CD14-positive monocyte (primary cell): ENCODE data around the gene WNT16. TPM values are rescaled to one million over a fixed set of nuclear protein-coding genes. Genes with fewer than 3 reads are reported as not detected.

ENCODE experiments used
- DNase-seq, 3 donors: peaks; one replicate each; pipeline ENCODE4 v3.0.0-alpha.2; 2011 to 2022
- H2AFZ ChIP-seq: 2 replicates; pipeline ENCODE4 v1.6.0; 2012; ENCODE audit warnings: mild to moderate bottlenecking, low read depth, low read length, inconsistent platforms; ENCODE audit not compliant: insufficient read depth, poor library complexity, severe bottlenecking
- H3K27ac ChIP-seq, 2 donors: 1 replicate in 1 of 2; 2 replicates in 1 of 2; pipeline ENCODE4 v1.5.1; 2012 to 2013; ENCODE audit warnings: low read length in 2 of 2, control low read depth in 1 of 2, inconsistent platforms in 1 of 2, low read depth in 1 of 2, mild to moderate bottlenecking in 1 of 2
- H3K27me3 ChIP-seq, 2 donors: one replicate each; pipeline versions ENCODE4 v1.6.0 to v1.6.1; 2011 to 2013; ENCODE audit warnings: low read length in 2 of 2; ENCODE audit not compliant: control insufficient read depth in 2 of 2, insufficient read depth in 2 of 2
- H3K36me3 ChIP-seq, 2 donors: replicated peaks in 1 of 2; 1 replicate in 1 of 2; 2 replicates in 1 of 2; pipeline versions ENCODE4 v1.5.1 to v1.6.1; 2012 to 2013; ENCODE audit warnings: low read length in 2 of 2, control low read depth in 1 of 2, inconsistent platforms in 1 of 2, mild to moderate bottlenecking in 1 of 2; ENCODE audit not compliant: insufficient read depth in 2 of 2, control insufficient read depth in 1 of 2
- H3K4me1 ChIP-seq, 2 donors: 1 replicate in 1 of 2; 2 replicates in 1 of 2; pipeline versions ENCODE4 v1.5.1 to v1.6.1; 2012 to 2013; ENCODE audit warnings: low read length in 2 of 2, control low read depth in 1 of 2, inconsistent platforms in 1 of 2, mild to moderate bottlenecking in 1 of 2, moderate library complexity in 1 of 2; ENCODE audit not compliant: insufficient read depth in 2 of 2, control insufficient read depth in 1 of 2
- H3K4me2 ChIP-seq: replicated peaks from 2 replicates; pipeline ENCODE3; 2012; ENCODE audit warnings: low read length, moderate library complexity, mild to moderate bottlenecking; ENCODE audit not compliant: poor library complexity, severe bottlenecking; ENCODE audit errors: extremely low read depth
- H3K4me3 ChIP-seq, 3 experiments: fragments of 200-600 bp in 1 of 3; sonication (generic) in 1 of 3; replicated peaks in 1 of 3; 1 replicate in 2 of 3; 2 replicates in 1 of 3; pipeline ENCODE4 v1.5.1; 2011 to 2013; ENCODE audit warnings: low read length in 3 of 3, mild to moderate bottlenecking in 3 of 3, control low read depth in 2 of 3, low read depth in 2 of 3, inconsistent platforms in 1 of 3, moderate library complexity in 1 of 3
- H3K79me2 ChIP-seq: 2 replicates; pipeline ENCODE4 v1.6.0; 2012; ENCODE audit warnings: mild to moderate bottlenecking, control low read depth, inconsistent platforms, low read length, moderate library complexity; ENCODE audit not compliant: insufficient read depth
- H3K9ac ChIP-seq: 2 replicates; pipeline ENCODE4 v1.6.0; 2017; ENCODE audit warnings: low read length, mild to moderate bottlenecking; ENCODE audit not compliant: insufficient read depth, poor library complexity, severe bottlenecking
- H3K9me3 ChIP-seq, 2 donors: replicated peaks in 1 of 2; 1 replicate in 1 of 2; 2 replicates in 1 of 2; pipeline versions ENCODE4 v1.5.1 to v1.6.1; 2012 to 2013; ENCODE audit warnings: low read length in 2 of 2, control low read depth in 1 of 2; ENCODE audit not compliant: control insufficient read depth in 1 of 2, insufficient read depth in 1 of 2
- H4K20me1 ChIP-seq: 2 replicates; pipeline ENCODE4 v1.6.0; 2012; ENCODE audit warnings: mild to moderate bottlenecking, low read length, control low read depth, moderate library complexity; ENCODE audit not compliant: insufficient read depth
- H3K27ac Mint-ChIP-seq, 7 donors: one replicate each; pipeline ENCODE4 v1.8.0; 2020; ENCODE audit warnings: mild to moderate bottlenecking in 7 of 7, mixed read lengths in 7 of 7, moderate library complexity in 6 of 7, inconsistent platforms in 2 of 7
- H3K27me3 Mint-ChIP-seq, 3 donors: one replicate each; pipeline ENCODE4 v1.8.0; 2021 to 2022; ENCODE audit warnings: low read depth in 3 of 3, mild to moderate bottlenecking in 3 of 3, mixed read lengths in 3 of 3, moderate library complexity in 3 of 3, inconsistent platforms in 1 of 3
- H3K36me3 Mint-ChIP-seq, 2 donors: one replicate each; pipeline ENCODE4 v1.8.0; 2020; ENCODE audit warnings: mixed read lengths in 2 of 2, inconsistent platforms in 1 of 2, mild to moderate bottlenecking in 1 of 2
- H3K4me1 Mint-ChIP-seq: one replicate; pipeline ENCODE4 v1.8.0; 2020; ENCODE audit warnings: mild to moderate bottlenecking, mixed read lengths
- H3K4me3 Mint-ChIP-seq, 2 donors: one replicate each; pipeline ENCODE4 v1.8.0; 2020; ENCODE audit warnings: mild to moderate bottlenecking in 2 of 2, mixed read lengths in 2 of 2, moderate library complexity in 1 of 2
- H3K9me3 Mint-ChIP-seq, 7 donors: one replicate each; pipeline ENCODE4 v1.8.0; 2020 to 2022; ENCODE audit warnings: mixed read lengths in 7 of 7, mild to moderate bottlenecking in 6 of 7, moderate library complexity in 6 of 7, inconsistent platforms in 2 of 7
- CTCF ChIP-seq: fragments of 200-600 bp; IDR thresholded peaks from one replicate; pipeline ENCODE4 v1.8.0; 2022; ENCODE audit warnings: antibody characterized with exemption, mild to moderate bottlenecking
- WGBS: methylation state at CpG from one replicate; pipeline ENCODE4 v1.1.5; 2013; ENCODE audit warnings: missing lambda C conversion rate; ENCODE audit not compliant: insufficient coverage; 5-methylcytosine and 5-hydroxymethylcytosine counted together
- intact Hi-C, 2 donors: fragments of 100-400 bp; cut with micrococcal nuclease; formaldehyde crosslinking; loops; one replicate each; pipeline versions ENCODE4 v1.15.0 to v1.15.1; 2023
- polyA plus RNA-seq, 3 donors: library from polyadenylated mRNA; depleted of rRNA in 1 of 3; unstranded in 2 of 3; stranded (reverse) in 1 of 3; fragments of 300-500 nt in 2 of 3; fragments of >200 nt in 1 of 3; fragmentation: Illumina TruSeq in 2 of 3; gene quantifications; 1 replicate in 2 of 3; 2 replicates in 1 of 3; pipeline ENCODE4 v1.2.3, GENCODE V29; 2012 to 2021

Gene WNT16
- polyA plus RNA-seq, 3 donors: 0.05 TPM; not detected in 2

GRCh38 chr7:121331574-121331973 lies 2.8 kb downstream of the WNT16 start:
- peaks cover 46 to 63% (median 48%) of the 10 kb centered on the region in 3 donors for H3K27me3 Mint-ChIP-seq
- peaks cover 0 to 15% (median 4%) of the 10 kb centered on the region in 7 donors for H3K9me3 Mint-ChIP-seq

GRCh38 chr7:121334376-121334775 lies 5.6 kb downstream of the WNT16 start:
- no peak overlapping the region for H3K9ac ChIP-seq
- no peak for DNase-seq
- intact Hi-C loops: no loop called here
- no peaks in the 10 kb centered on the region for H3K79me2 ChIP-seq
- no peaks in the 10 kb centered on the region for H3K4me1 ChIP-seq
- H3K27me3 Mint-ChIP-seq: peaks cover 27 to 36% (median 28%) of the 10 kb centered on the region in 3 donors
- no CpG with 5 or more reads among the region's 4 CpGs for WGBS
- H3K4me1 Mint-ChIP-seq: peaks cover 8% of the 10 kb centered on the region
- no peak overlapping the region for H3K27ac Mint-ChIP-seq
- H3K36me3 Mint-ChIP-seq: no peaks in the 10 kb centered on the region
- no peak overlapping the region for H3K27ac ChIP-seq
- H3K9me3 ChIP-seq: peaks cover 4 to 6% of the 10 kb centered on the region in 2 donors
- H3K36me3 ChIP-seq: no peaks in the 10 kb centered on the region
- H3K9me3 Mint-ChIP-seq: peaks cover 0 to 9% (median 0%) of the 10 kb centered on the region in 7 donors
- H3K4me2 ChIP-seq: no peak overlapping the region
- no peak overlapping the region for H2AFZ ChIP-seq
- no peak overlapping the region for H3K4me3 ChIP-seq
- H4K20me1 ChIP-seq: no peaks in the 10 kb centered on the region
- no peak overlapping the region for H3K4me3 Mint-ChIP-seq
- no peak for TF ChIP-seq CTCF
- peaks cover 40 to 56% of the 10 kb centered on the region in 2 donors for H3K27me3 ChIP-seq

More at GRCh38 chr7:121331574-121331973, 2.8 kb downstream of the WNT16 start:
- H4K20me1 ChIP-seq: no peaks in the 10 kb centered on the region
- H3K36me3 ChIP-seq: no peaks in the 10 kb centered on the region
- no peaks in the 10 kb centered on the region for H3K4me1 ChIP-seq
- 44% methylated on average over 2 of the region's 5 CpGs for WGBS
- H3K27me3 ChIP-seq: peaks cover 59 to 69% of the 10 kb centered on the region in 2 donors
- no peak overlapping the region for H3K4me2 ChIP-seq
- Mint-ChIP-seq H3K4me3 (peak overlapping the region in 1 of 2 donors; percentile 59), H3K4me1 (peaks cover 12% of the 10 kb centered on the region), H3K27ac (no peak overlapping the region), H3K36me3 (no peaks in the 10 kb centered on the region)
- H2AFZ ChIP-seq: no peak overlapping the region
- H3K9ac ChIP-seq: no peak overlapping the region
- intact Hi-C loops: no loop called here
- H3K4me3 ChIP-seq: no peak overlapping the region
- H3K79me2 ChIP-seq: no peaks in the 10 kb centered on the region
- H3K27ac ChIP-seq: no peak overlapping the region
- H3K9me3 ChIP-seq: peaks cover 4 to 10% of the 10 kb centered on the region in 2 donors
- no peak for TF ChIP-seq CTCF
- DNase-seq: no peak
